GM21423 (cell line): ENCODE measurements around the gene GRAMD1A.
"Not testable (repeated sequence)": the region's sequence is repeated elsewhere in the genome, so short reads cannot be mapped to it uniquely, and the experiment has no call there.

Experiments
- ATAC-seq: cut with Tn5 transposase; IDR thresholded peaks from one replicate; pipeline ENCODE4 v1.9.1; 2021; ENCODE audit warnings: mild to moderate bottlenecking, moderate library complexity; ENCODE audit not compliant: unreplicated experiment

The GRAMD1A gene

DNA sequence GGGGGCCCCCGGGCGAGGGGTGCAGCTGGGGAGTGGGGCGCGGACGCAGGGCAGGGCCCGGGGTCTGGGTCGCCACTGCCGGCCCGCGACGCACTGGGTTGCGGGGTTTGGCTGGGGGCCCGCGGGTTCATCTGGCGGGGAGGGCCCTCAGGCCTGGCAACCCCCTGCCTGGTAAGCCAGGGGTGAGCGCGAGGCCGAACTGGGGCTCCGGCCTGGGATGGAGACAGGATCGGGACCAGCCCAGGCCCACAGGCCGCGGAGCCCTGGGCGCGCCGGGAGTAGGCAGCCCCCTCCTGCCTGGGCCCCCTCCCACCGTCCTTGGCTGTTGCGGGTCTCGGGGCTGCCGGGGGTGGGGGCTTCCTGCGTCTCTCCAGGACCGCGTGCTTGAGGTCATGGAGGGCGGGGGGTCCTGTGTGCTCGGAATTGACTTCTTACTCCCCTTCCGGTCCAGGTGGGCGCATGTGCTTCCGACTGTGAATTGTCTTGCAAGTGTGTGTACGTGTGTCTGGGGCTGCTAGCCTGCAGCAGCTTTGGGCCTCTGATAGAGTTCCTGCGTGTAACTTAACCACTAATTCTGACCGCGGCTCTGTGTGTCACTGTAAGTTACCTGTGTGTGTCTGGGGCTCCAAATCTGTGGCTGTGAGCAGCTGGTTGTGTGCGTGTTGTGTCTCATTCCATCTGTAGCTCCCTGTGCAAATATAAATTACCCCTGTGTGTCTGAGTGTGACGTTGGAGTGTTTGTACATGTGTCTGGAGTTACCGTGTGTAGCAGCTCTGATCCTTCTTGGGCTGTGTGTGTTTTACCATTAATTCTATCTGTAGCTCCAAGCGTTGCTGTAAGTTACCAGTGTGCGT is 751 bp downstream of the GRAMD1A start:
- no peak for ATAC-seq

DNA sequence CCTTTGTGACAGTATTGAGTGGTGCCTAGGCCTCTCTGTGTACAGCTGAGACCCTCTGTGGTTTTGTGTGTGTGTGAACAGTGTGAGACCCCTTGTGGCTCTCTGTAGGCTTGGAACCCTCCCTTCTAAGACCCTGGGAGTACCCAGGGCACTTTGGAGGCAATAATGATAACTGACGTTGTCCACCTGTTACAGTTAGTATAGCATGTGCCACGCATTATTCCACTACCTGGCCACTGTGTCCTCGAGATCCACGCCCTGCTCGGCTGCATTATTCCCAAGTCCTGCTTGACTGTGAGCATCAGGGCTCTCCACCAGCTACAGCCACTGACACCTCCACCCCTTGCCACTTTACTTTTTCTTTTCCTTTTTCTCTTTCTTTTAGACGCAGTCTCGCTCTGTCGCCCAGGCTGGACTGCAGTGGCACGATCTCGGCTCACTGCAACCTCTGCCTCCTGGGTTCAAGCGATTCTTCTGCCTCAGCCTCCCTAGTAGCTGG is 2.0 kb downstream of the GRAMD1A start:
- no peak for ATAC-seq

DNA sequence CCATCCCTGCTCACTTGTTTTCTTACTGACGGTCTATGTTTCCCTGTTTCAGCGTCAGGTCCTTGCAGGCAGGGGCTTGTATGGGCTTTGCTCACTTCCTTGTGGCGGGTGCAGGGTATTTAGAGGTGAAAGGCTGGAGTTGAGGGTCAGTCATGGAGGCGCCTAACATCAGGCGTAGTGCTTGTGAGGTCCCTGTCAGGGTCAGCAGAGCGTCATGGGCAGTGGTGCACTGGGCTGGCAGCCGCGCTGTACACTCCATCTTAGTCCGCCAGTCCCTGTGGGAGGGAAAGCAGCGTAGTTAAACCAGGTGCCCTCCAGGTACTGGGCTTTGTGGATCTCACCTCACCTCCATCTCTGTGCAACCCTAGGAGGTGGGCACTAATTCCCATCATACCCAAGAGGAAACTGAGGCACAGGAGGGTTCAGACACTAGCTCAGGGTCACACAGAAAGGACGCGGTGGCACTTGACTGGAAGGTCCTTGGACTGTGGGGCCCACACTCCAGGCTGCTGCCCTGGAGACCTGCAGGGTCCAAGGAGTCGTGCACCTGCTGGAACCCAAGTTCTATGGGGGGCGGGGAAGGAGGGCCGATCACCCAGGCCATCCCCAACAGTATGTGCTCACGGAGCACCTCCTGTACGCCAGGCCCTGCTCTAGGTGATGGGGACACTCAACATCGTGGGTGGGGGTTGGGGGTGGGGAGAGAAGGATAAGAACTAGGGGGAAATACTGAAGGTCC is 4.6 kb downstream of the GRAMD1A start:
- no peak for ATAC-seq

DNA sequence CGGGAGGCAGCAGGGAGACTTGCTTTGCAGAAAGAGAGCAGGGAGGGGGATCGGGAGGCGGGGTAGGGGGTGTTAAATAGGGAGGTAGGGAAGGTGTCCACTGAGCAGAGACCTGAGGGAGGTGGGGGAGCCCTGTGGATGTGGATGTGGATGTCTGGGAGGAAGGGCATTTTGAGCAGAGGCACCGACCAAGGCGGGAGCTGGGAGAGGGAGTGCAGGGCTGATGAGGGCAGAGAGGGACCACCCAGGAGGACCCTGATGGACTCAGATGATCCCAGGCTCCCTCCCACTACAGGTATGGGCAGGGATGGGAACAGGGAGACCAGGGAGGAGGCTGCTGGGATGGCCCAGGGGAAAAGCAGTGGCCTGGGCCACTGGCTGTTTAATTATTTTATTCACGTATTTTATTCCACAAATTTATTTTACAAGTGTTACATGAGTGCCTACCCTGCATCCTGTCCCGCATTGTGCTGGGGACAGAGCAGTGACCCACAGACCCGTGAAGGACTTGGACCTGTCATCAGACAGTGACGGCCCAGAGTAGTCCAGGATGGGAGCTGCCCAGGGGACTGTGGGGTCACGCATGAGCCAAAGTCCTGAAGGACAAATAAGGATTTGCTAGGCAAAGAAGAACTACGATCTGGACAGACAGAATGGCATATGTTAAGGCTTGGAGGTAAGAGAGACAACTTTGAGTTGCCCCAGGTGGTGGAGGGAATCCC is 5.3 kb downstream of the GRAMD1A start:
- no peak for ATAC-seq

DNA sequence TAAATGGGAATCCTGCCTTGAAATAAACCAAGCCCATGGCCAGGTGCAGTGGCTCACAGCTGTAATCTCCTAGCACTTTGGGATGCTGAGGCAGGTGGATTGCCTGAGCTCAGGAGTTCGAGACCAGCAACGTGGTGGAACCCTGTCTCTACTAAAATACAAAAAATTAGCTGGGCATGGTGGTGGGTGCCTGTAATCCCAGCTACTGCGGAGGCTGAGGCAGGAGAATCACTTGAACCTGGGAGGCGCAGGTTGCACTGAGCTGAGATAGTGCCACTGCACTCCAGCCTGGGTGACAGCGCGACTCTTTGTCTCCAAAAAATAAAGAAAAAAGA is 5.9 kb downstream of the GRAMD1A start:
- ATAC-seq, result not testable (repeated sequence)

DNA sequence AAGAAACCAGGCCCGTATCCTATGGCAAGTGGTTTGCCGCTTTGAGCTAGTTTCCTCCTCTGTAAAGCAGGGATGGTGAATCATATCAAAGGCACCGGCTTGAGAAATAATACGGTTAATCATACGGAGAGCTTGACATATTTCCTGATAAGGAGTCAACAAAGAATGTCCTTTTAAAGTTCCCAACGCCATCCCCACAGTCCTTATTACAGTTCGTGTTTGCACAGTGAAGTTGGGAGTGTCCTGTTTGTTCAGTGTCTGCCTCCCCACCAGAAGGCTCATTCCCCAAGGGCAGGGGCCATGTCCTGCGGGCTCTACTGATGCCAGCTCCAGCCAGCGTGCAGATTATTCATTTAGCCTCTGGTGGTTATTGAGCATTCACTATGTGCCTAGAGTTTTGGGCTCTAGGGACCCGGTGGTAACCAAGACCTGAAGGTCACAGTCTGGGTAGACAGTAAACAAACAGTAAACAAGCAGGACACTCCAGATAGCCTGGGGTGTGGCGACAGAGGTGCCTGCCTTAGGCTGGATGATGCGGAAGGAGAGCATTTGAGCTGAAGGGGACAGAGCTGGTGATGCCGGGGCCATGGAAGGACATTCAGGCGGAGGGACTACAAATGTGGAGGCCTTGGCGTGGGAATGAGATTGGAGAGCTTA is 6.3 kb downstream of the GRAMD1A start:
- no peak for ATAC-seq

DNA sequence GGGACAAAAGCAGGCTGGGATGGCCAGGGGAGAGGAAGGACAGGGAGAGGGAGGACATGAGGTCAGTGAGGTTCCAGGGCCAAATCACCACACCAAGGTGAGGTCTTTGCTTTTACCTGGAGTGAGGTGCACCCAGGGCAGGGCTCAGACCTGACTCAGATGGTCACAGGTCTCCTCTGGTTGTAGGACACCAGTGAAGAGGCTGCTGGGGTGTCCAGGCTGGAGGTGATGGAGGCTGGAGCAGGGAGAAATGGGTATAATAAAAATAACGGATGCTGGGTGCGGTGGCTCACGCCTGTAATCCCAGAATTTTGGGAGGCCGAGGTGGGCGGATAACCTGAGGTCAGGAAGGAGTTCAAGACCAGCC is 6.9 kb downstream of the GRAMD1A start:
- no peak for ATAC-seq

DNA sequence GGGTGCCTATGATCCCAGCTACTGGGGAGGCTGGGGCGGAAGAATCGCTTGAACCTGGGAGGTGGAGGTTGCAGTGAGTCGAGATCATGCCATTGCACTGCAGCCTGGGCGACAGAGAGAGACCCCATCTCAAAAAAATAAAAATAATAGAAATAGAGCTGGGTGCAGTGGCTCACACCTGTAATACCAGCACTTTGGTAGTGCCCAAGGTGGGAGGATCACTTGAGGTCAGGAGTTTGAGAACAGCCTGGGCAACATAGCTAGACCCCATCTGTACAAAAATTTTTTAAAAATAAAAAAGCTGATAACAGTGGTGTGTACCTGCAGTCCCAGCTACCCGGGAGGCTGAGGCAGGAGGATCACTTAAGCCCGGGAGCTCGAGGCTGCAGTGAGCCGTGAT is 7.3 kb downstream of the GRAMD1A start:
- ATAC-seq, result not testable (repeated sequence)

DNA sequence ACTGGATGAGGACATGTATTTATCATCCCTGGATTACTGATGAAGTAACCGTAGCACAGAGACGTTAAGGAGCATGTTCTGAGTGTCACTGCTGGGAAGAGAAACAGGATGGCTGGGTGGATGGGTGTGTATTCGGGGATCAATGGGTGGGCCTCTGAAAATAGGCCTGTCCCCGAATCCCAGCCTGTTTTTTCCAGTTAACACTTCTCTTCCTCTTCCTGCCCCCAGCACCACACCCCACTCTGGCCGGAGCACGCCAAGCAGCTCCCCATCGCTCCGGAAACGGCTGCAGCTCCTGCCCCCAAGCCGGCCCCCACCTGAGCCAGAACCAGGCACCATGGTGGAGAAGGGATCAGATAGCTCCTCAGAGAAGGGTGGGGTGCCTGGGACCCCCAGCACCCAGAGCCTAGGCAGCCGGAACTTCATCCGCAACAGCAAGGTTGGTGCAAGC is 8.8 kb downstream of the GRAMD1A start:
- no peak for ATAC-seq

DNA sequence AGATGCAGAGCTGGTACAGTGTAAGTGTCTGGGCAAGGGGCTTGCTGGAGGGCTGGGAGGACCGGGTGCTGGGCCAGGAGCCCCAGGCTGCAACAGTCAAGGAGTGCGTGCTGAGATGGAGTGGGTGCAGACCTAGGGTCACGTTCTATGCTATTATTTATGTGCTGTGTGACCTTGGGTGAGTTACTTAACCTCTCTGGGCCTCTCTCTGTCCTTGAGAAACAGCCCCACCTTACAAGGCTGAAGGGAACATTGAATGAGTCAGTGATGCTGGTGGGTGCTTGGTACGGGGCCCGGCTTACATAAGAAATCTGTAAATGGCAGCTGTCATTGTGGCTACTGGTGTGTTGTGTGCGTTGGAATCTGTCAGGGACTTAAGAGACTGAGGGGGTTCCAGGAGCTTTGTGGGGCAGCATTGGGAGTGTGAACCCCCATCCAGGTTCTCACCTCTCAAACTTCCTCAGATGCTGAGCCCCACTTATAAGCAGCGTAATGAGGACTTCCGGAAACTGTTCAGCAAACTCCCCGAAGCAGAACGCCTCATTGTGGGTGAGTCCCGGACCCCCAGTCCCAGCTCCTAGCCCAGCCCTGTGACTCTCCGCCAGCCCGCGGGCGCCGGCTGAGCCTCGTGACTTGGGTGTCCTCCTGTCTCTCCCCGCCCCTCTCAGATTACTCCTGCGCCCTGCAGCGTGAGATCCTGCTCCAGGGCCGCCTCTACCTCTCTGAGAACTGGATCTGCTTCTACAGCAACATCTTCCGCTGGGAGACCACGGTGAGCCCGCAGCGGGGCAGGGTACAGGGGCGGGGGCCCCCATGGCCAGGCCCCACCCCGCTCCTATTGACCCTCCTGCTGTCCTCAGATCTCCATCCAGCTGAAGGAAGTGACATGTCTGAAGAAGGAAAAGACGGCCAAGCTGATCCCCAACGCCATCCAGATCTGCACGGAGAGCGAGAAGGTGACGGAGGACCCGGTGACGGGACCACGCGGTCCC is 9.6 kb downstream of the GRAMD1A start:
- no peak for ATAC-seq

DNA sequence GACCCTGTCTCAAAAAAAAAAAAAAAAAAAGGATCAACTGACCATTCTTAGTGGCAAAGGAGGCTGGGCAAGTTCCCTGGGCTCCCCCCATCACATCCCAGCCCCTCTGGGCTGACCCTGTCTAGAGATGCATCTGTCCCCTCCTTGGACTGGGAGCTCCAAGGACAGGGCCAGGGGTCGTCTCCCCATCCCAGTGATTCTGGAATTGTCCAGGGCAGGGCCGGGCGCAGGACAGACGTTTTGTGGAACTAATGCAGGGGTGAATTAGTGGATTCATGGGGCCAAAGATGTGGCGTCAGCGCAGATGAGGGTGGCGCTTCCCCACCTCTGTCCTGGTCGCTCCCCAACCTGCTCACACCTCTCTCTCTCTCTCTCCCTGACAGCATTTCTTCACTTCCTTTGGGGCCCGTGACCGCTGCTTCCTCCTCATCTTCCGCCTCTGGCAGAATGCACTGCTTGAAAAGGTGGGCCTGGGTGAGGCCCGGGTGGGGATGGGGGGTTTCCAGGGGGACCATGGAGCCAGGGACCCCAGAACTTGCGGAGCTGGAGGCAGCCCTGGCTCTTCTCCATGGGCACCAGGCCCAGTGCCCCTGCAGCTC is 11.1 kb downstream of the GRAMD1A start:
- no peak for ATAC-seq

DNA sequence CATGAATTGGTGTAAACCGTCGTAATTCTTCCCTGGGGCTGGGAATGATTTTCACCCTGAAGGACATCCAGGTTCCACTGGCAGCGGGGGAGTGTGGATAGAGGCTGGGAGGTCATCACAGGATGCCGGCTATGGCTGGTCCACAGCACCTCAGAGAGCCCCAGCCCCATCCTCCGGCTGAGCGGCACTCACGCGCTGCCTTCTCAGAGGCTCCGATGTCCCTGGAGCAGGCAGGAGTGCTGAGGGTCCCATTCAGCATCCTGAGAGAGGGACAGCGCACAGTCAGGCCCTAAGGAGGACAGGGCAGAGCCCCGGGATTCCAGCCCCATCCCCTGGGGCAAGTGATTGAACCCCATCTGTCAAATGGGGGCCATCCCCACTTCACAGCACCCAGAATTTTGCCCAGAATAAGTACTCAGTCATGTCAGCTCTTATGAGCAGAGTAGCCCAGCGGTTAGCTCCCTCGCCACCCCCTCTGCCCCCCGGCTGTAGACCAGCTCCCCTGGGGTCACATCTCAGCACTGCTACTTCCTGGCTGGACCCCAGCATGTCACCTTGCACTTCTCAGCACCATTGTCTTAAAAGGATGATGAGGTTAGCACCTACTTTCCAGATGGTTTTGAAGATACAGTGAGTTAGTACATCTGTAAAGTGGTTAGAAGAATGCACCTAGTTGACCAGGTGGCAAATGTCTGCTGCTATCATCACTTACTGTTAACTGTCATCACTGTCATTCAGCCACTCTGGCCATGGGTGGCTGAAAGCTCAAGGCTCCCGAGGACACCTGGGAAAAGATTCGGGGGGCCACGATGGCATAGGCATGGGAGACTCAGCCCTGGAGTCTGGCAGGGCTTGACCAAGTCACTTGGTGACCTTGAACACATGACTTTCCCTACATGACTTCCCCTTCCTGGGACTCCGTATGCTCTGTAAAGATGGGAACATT is 11.9 kb downstream of the GRAMD1A start:
- no peak for ATAC-seq

DNA sequence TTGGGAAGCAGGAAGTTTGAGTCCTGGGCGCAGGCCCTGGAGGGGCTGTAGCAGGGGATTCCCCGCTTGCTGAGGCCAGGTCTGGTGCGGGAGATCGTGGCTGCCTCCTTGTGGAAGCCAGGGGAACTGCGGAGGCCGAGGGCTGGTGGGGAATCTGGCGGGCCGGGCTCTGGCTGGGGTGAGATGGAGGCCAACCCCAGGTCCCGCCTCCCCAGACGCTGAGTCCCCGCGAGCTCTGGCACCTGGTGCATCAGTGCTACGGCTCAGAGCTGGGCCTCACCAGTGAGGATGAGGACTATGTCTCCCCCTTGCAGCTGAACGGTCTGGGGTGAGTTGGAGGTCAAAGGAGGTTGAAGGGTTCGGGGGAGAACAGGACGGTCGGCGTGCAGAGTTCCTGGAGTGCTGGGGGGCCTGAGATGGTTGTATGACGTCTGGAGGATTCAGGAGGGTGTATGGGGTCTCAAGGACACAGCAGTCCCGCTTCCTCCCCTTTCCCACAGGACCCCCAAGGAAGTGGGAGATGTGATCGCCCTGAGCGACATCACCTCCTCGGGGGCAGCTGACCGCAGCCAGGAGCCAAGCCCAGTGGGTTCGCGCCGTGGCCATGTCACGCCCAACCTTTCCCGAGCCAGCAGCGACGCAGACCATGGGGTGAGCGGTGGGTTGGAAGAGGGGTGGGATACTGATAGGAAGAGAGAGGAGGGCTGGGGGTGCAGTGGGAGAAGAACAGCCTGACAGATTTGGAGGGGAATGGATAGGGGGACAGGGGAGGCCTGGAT is 13.1 kb downstream of the GRAMD1A start:
- no peak for ATAC-seq

DNA sequence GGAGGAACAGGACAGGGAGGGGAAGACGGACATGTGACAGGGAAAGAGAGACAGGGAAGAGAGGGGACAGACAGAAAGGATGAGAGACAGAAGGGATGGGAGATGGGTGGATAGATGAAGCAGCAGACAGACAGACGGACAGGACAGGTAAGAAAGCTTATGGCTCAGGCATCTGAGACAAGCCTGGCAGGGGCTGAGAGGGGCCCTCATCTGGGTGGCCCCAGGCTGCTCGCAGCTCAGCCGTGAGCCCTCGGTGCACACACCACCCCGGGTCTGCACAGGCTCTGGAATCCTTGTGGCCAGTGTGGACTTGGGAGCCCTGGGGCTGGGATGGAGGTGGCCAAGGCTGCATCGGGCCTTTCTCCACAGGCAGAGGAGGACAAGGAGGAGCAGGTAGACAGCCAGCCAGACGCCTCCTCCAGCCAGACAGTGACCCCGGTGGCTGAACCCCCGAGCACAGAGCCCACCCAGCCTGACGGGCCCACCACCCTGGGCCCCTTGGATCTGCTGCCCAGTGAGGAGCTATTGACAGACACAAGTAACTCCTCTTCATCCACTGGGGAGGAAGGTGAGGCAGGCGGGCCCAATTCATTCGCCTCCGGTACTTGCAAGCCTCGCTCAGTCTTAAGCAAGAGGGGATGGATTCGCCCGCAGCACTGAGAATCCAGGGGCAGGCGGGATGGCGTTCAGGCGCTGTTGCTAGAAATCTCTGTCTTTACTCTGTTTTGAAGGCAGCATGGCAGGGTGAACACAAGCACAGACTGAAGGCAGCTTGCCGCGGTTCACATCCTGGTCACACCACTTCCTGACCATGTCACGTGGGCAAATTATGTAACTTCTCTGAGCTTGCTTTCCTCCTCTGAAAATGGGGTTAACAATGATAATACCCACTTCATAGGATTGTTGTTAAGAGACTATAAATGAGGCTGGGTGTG is 14.0 kb downstream of the GRAMD1A start:
- ATAC-seq, result no peak

DNA sequence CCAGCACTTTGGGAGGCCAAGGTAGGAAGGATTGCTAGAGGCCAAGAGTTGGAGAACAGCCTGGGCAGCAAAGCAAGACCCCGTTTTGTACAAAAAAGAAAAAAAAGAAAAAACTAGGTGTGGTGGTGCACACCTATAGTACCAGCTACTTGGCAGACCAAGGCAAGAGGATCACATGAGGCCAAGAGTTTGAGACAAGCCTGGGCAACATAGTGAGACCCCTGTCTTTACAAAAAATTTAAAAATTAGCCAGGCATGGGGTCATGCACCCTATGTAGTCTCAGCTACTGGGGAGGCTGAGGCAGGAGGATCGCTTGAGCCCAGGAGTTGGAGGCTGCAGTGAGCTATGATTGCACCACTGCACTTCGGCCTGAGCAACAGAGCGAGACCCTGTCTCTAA is 14.7 kb downstream of the GRAMD1A start:
- ATAC-seq, result not testable (repeated sequence)

DNA sequence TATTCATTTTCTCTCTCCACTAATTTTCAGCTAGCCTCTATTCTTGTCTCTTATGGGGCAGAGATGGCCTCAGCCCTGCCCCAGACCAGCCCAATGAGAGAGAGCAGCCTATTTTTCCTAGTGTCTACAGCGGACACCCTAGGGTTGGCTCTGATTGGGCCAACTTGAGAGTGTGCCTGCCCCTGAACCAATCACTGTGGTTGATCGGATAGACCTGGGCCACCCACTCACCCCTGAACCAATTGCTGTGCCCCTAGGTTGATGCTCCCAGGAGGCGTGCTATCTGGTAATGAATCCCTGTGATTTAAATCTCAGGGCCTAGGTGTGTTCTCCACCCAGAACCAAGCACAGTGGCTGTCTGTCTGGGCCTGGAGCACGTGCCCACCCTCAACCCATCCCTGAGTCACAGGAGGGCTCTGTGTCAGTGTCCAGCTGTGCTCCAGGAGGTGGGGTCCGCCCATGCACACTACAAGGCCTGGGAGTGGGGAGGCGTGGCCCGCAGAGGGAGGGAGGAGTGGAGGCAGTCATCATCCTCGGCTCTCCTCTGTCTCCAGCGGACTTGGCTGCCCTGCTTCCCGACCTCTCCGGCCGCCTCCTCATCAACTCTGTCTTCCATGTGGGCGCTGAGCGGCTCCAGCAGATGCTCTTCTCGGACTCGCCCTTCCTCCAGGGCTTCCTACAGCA is 15.3 kb downstream of the GRAMD1A start:
- ATAC-seq, result no peak
